Mesothelial cell of epicardium (in vitro differentiated cells): ENCODE measurements around the gene PHF2. TPM values are rescaled to one million over a fixed set of nuclear protein-coding genes. Genes with fewer than 3 reads are reported as not detected.

ENCODE experiments used
- DNase-seq, 2 experiments: peaks; one replicate each; pipeline ENCODE4 v3.0.0; 2021; ENCODE audit warnings: low spot score in 2 of 2; ENCODE audit not compliant: unreplicated experiment in 2 of 2
- H3K27ac Mint-ChIP-seq: 2 replicates; pipeline ENCODE4 v1.8.0; 2021; ENCODE audit warnings: mixed read lengths
- H3K27me3 Mint-ChIP-seq: 2 replicates; pipeline ENCODE4 v1.8.0; 2021; ENCODE audit warnings: low read depth, mixed read lengths
- H3K36me3 Mint-ChIP-seq: 2 replicates; pipeline ENCODE4 v1.8.0; 2021; ENCODE audit warnings: mixed read lengths
- H3K4me1 Mint-ChIP-seq: 2 replicates; pipeline ENCODE4 v1.8.0; 2021; ENCODE audit warnings: mixed read lengths
- H3K4me3 Mint-ChIP-seq: 2 replicates; pipeline ENCODE4 v1.8.0; 2021; ENCODE audit warnings: mild to moderate bottlenecking, moderate library complexity, mixed read lengths
- H3K9me3 Mint-ChIP-seq: 2 replicates; pipeline ENCODE4 v1.8.0; 2021; ENCODE audit warnings: mixed read lengths
- total RNA-seq: library from RNA; stranded (reverse); gene quantifications from 3 replicates; pipeline ENCODE4 v1.2.1, GENCODE V29; 2021
- TF ChIP-seq, protein P1 (sequence below): fragments of 200-600 bp; sonication (generic); IDR thresholded peaks from one replicate; pipeline ENCODE4 v1.5.0; 2021; ENCODE audit warnings: antibody characterized with exemption; ENCODE audit not compliant: unreplicated experiment

PHF2 gene
- total RNA-seq, 1 donor from 2014 or later = 37.6 TPM

DNA sequence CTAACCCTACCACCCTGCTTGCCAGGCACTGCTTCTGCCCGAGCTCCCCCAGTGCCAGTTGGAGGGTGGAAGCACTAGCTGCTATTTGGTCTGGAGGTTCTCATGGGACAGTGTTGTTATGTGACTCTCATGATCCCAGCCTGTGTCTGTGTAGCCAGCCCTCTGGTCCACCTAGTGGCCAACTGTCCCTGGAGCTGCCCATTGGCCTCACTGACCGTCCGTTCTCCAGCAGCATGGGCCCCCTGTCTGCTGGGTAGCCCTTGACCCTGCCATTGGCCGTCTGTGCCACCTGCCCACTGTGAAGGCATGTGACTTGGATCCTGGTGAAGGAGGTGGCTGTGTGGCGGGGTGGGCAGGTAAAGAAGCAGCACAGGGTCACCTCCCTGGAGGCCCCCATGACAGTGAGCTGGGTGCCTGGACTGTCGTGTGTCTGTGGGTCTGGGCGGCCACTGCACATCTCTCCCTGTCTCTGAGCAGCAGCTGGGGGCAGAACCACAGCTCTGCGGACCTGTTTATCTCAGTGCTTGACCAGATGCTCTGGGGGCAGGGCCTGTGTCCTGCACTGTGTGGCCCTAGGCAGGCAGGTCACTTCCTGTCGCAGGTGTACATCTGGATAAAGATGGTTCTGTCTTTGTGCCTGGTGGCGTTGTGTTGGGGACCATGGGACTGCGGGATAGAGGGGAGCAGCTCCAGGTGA lies 11.4 kb downstream of the PHF2 start:
- peak overlapping the region; percentile 30 for H3K27ac Mint-ChIP-seq
- H3K36me3 Mint-ChIP-seq = peaks cover 16% of the 10 kb centered on the region
- H3K4me1 Mint-ChIP-seq = peaks cover 22% of the 10 kb centered on the region
- H3K9me3 Mint-ChIP-seq = peaks cover 18% of the 10 kb centered on the region
- H3K4me3 Mint-ChIP-seq = no peak overlapping the region
- TF ChIP-seq, protein P1, sequence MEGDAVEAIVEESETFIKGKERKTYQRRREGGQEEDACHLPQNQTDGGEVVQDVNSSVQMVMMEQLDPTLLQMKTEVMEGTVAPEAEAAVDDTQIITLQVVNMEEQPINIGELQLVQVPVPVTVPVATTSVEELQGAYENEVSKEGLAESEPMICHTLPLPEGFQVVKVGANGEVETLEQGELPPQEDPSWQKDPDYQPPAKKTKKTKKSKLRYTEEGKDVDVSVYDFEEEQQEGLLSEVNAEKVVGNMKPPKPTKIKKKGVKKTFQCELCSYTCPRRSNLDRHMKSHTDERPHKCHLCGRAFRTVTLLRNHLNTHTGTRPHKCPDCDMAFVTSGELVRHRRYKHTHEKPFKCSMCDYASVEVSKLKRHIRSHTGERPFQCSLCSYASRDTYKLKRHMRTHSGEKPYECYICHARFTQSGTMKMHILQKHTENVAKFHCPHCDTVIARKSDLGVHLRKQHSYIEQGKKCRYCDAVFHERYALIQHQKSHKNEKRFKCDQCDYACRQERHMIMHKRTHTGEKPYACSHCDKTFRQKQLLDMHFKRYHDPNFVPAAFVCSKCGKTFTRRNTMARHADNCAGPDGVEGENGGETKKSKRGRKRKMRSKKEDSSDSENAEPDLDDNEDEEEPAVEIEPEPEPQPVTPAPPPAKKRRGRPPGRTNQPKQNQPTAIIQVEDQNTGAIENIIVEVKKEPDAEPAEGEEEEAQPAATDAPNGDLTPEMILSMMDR = no peak
- H3K27me3 Mint-ChIP-seq = no peaks in the 10 kb centered on the region
- peak in 1 of 2 experiments; percentile 27 for DNase-seq

DNA sequence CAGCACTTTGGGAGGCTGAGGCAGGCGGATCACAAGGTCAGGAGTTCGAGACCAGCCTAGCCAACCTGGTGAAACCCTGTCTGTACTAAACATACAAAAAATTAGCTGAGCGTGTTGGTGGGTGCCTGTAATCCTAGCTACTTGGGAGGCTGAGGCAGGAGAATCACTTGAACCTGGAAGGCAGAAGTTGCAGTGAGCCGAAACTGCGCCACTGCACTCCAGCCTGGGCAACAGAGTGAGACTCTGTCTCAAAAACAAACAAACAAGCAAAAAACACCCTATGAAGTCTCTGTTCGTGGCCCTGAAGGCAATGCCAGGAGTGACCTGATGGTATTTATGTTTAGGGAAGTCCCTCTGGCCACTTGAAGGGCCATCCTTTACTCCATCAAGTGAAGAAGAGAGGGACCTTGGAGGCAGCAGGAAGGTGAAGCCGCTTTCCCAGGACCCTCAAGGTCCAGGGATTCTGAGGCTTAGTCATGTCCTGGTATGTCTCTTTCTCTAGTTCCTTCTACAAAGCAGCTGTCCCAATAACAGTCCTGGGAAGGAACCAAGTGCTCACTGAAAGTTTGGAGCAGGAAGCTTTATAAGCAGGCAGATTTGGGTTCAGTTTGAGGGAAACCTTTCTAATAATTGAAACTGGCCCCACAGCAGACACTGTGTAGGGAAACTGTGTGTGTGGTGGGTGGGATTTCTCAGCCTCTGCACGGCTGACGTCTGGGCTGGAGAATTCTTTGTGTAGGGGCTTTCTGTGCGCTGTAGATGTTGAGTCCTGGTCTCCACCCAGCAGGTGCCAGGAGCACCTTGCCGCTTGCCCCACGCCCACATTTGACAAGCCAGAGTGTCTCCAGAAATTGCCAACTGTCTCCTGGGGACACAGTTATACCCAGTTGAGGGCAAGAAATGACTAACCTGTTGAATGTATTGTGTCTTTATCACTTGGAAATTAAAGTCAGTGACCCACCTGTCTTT lies 12.5 kb downstream of the PHF2 start:
- TF ChIP-seq, protein P1 = no peak
- H3K4me3 Mint-ChIP-seq = no peak overlapping the region
- H3K9me3 Mint-ChIP-seq = peaks cover 10% of the 10 kb centered on the region
- H3K36me3 Mint-ChIP-seq = peaks cover 11% of the 10 kb centered on the region
- no peaks in the 10 kb centered on the region for H3K27me3 Mint-ChIP-seq
- DNase-seq = peak in 1 of 2 experiments; percentile 32
- H3K4me1 Mint-ChIP-seq = peaks cover 22% of the 10 kb centered on the region
- peak overlapping the region; percentile 88 for H3K27ac Mint-ChIP-seq

DNA sequence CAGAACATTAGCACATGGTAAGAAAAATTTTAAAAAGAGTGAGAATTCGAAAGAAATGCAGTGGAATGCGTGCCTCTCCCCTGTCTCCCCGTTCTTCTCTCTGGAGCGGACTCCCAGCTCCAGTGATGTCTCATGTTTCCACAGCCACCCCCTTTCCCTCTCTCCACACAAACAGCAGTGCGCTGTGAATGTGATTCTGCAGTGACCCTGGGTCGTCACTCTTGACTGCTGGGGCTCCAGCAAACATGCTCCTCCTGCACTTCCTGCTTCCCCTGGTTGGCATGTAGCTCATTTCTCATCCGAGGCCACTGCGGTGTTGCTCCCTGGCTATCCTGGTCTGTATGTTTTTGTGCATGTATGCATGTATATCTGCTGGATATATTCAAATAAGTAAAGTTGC lies 13.3 kb downstream of the PHF2 start:
- TF ChIP-seq, protein P1 = no peak
- H3K36me3 Mint-ChIP-seq = peaks cover 5% of the 10 kb centered on the region
- peak overlapping the region; percentile 88 for H3K27ac Mint-ChIP-seq
- peaks cover 22% of the 10 kb centered on the region for H3K4me1 Mint-ChIP-seq
- H3K4me3 Mint-ChIP-seq = peak overlapping the region; percentile 11
- H3K27me3 Mint-ChIP-seq = no peaks in the 10 kb centered on the region
- DNase-seq = peak in 1 of 2 experiments; percentile 37
- H3K9me3 Mint-ChIP-seq = peaks cover 4% of the 10 kb centered on the region

DNA sequence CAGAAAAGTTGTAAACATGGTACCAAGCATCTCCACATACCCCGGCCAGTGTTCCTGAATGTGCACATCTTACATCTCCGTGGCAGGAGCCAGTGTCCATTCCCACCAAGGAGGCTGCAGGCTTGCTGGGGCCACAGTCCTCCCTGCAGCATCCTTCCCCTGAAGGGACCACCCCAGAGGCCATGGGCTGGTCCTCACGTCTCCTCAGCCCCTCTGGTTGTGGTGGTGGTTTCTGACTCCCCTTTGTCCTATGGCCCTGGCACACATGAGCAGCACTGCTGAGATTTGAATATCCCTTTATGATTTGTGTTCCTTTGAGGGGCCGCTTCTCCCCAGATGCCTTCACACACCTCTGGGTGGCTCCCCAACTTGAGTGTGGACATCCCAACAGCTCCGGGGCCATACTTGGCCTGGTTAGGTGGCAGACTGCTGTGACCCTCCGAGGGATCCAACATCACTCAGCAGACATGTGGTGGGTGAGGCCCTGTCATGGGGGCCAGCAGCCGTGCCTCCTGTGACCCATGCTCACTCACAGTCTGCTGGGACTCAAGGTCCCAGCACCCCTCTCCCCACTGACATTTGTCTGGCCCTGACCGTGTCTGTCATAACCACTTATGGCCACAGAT lies 14.3 kb downstream of the PHF2 start:
- peaks cover 22% of the 10 kb centered on the region for H3K4me1 Mint-ChIP-seq
- H3K27me3 Mint-ChIP-seq = no peaks in the 10 kb centered on the region
- no peaks in the 10 kb centered on the region for H3K36me3 Mint-ChIP-seq
- H3K27ac Mint-ChIP-seq = peak overlapping the region; percentile 88
- H3K9me3 Mint-ChIP-seq = no peaks in the 10 kb centered on the region
- H3K4me3 Mint-ChIP-seq = no peak overlapping the region
- no peak for DNase-seq
- TF ChIP-seq, protein P1 = no peak

DNA sequence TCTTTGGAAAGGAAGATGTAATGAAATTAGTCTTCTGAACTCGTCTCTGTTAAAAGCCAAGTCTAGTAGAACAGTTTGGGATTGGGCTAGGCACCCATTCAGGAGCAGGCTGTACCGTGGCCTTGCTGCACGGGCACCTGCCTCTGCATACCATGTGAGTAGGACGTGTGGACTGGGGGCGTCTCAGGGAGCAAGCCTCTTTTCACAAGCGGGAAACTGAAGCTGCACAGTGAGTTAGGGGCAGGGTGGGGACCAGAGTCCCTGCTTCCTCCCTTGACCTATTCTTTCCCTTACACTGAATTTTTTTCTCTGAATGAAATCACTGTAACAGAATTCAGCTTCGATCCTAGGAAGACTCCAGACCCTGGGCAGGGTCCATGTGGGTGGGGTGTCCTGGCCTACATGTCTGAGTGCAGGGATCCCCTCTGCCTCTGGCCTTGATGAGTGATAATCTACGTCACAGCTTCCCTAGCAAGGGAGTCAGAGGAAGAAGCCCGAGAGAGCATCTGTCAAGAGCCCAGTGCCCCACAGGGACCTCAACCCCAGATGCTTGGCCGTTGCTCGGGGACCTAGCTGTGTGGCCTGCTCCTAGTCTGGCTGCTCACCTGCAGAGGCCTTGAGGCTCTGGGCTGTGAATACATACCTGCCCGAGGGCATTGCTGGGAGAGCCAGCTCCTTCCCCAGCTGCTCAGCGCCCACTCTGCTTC lies 15.1 kb downstream of the PHF2 start:
- H3K4me1 Mint-ChIP-seq = peaks cover 22% of the 10 kb centered on the region
- peak in 1 of 2 experiments; percentile 35 for DNase-seq

More for the DNA sequence above, 15.1 kb downstream of the PHF2 start:
- no peak overlapping the region for H3K4me3 Mint-ChIP-seq
- no peak overlapping the region for H3K27ac Mint-ChIP-seq
- no peaks in the 10 kb centered on the region for H3K36me3 Mint-ChIP-seq
- H3K9me3 Mint-ChIP-seq = no peaks in the 10 kb centered on the region
- TF ChIP-seq, protein P1 = no peak
- no peaks in the 10 kb centered on the region for H3K27me3 Mint-ChIP-seq
